HG02870 (cell line): ENCODE results near the gene HECW1.

Experiments
- ATAC-seq: cut with Tn5 transposase; IDR thresholded peaks from one replicate; pipeline ENCODE4 v1.9.1; 2021; ENCODE audit warnings: mild to moderate bottlenecking, moderate library complexity; ENCODE audit not compliant: unreplicated experiment

The HECW1 gene

DNA sequence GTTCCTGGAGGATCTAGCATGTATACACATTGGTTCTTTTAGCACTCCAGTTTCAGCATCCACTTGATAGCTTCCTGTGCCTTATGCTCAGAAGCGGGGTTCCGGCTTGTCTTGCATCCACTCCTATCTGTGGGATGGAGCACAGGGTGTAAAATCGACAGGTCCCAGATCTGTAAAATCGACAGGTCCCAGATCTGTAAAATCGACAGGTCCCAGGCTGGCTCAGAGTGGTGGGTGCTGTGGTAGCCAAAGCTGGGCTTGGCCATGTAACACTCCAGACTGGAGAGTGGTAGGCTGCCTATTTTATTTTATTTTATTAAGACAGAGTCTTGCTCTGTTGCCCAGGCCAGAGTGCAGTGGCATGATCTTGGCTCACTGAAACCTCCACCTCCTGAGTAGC is 30.3 kb downstream of the HECW1 start:
- no peak for ATAC-seq

DNA sequence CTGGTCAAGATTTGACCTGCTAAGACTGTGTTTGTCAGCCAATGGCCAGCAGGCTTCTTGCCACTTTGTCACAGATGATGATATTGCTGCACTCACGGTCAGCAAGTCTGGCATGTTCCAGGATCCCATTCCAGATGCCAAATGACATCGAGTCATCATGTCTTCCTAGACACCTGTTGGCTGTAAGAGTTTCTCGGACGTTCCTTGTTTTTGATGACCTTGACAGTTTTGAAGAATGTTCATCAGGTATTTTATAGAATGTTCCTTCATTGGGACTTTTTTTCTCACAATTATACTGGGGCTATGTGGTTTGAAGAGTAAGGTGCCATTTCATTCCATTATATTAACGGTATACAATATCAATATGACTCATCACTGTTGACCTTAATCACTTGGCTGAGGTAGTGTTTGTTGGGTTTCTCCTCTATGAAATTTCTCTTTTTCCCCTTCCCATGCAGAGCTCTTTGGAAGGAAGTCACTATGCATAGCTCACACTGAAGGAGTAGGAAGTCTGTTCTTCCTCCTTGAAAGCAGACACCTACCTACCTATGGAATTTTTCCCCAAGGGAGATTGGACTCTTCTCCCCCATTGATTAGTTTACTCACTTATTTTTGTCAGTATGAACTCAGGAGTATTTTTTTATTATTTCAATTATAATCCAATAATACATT is 31.6 kb downstream of the HECW1 start:
- no peak for ATAC-seq

DNA sequence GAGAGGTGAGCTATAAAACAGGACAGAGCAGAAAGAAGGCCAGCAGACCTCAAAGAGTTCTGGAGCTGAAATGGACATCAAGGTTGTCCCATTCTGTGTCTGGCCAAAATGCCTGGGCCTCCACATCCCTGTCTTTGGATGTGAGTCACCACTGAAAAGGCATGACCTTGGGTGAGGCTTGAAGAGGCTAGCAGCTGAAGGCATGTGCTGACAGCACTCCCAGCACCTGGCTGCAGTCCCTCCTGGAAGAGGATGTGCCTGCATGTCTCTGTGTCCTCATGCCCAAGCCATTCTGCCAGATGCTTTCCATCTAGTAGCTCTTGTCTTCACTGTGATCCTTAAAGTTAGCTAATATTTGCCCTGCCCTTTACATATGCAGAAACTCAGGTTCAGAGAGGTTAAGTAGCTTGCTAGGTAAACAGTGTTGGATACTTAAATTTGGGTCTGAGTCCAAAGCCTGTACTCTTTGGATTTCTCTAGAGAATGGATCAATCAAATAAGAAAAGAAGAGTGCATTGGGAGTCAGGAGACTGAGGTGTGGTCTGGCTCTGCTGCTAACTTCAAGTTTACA is 35.8 kb downstream of the HECW1 start:
- no peak for ATAC-seq

DNA sequence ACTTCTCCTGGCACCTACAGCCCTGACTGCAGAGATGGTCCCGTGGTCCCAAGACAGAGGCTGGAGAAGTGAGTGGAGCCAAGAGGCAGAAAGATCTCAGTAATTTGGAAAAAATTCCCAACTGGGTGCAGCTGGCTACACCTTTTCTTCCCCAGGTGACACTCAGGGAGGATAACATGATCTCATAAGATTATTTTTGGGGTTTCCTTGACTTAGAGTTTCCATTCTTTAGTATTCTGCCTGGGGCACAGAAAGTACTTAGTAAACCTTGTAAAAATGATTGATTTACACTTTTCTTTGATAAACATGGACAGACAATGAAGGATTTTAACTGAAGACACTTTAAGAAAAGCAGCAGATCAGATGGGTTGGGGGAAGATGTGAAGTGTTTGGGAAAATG is 38.6 kb downstream of the HECW1 start:
- ATAC-seq = no peak

DNA sequence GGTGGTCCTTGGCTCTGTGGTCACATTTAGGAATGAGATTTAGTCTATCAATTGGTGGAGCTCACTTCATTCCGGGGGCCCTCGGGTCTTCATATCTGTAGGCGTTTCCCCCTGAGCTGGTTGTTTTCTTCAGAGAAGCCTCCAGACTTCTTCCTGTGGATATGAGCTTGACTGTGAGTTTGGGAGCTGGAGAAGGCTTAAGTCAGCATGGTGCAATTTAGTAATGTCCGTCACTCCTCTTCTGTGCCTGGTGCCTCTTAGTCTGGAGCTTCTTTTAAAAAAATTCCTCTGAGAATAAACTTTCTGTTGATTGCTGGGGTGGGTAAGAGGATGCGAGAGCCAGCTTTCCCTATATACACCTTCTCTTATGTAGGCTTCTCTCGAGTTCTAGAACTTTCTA is 40.2 kb downstream of the HECW1 start:
- no peak for ATAC-seq

DNA sequence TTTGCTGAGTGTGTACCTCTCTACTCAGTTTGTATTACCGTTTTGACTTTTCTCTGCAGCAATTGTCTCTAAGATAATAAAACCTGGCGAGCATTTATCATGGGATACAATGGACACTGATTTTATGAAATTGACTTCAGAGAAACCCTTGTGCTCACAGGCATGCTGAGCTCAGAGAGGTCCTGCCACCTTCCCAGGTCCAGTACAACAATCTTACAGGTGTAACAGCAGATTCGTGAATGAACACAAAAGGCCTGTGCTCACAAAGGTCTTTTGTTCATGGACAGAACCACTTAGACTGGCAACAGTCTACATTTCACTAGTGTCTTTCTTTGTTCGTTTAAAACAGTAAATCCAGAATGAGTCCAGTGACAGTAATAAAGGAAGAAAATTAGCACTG is 43.2 kb downstream of the HECW1 start:
- no peak for ATAC-seq

DNA sequence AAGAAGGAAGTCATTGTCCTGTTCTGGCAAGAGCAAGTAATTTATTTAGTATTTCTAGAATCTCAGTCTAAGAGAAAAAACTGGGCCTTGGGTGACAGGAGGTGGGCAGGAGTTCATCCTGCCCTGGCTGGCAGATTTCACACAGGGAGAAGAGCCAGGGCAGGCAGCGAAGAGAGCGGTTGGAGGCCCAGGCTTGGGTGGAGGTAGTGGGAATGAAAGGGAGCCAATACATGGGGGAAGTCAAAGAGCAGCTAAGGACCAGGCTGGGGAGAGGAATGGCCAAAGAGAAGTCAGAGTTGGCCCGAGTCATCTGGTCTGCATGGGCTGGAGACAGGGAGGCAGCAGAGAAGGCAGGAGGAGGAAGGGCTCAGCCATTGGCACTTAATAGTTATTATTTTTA is 51.4 kb downstream of the HECW1 start:
- ATAC-seq = no peak

DNA sequence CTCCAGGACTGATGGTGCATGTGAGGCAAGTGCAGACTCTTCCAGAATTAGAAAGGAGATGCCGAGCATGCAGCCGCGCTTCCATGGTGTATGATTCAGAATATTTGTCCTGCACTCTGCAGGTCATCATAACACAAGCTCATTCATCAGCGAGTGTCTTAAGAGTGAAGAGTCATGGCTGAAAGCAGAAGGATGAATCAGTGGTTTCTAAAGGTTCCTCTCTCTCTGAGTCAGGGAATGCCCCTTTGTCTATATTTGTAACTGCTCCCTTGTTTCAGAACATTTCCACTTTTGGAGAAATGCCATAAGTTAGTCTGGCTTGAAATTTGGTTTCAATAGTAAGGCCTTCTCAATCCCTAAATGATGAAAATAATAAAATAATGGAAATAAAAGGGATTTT is 52.3 kb downstream of the HECW1 start:
- ATAC-seq = peak; percentile 98

DNA sequence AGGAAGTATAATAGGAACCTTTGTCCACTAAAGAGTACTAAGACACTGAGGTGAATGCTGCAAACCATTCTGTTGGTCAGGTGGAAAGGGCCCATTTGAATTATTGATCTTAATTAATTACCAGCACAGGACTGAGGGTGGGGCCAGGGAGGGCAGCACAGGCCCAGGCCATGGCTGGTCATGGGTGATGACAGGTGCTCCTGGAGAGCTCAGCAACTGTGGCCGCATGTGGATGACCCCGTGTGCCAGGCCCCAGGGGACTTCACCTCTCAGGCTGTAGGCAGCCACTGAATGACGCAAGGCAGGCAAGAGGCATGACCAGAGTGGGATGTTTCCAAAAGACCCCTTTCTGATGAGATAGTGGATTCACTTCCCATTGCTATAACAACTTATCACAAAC is 54.2 kb downstream of the HECW1 start:
- ATAC-seq = no peak

DNA sequence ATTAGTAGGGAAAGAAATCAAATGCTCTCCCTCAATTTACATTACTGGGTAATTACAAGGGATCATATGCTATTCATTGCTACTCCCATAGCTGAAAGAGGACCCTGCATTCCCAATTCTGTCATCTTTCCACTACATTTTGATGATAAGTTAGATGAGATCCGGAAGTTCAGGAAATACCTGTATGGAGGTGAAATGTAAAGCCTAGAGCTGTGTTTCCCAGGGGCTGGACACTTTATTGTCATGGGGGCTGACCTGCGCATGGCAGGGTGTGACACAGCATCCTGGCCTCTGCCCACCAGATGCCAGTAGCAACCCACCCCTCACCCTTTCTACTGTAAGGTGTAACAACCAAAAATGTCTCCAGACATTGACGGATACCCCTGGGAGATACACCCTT is 56.6 kb downstream of the HECW1 start:
- ATAC-seq = no peak

DNA sequence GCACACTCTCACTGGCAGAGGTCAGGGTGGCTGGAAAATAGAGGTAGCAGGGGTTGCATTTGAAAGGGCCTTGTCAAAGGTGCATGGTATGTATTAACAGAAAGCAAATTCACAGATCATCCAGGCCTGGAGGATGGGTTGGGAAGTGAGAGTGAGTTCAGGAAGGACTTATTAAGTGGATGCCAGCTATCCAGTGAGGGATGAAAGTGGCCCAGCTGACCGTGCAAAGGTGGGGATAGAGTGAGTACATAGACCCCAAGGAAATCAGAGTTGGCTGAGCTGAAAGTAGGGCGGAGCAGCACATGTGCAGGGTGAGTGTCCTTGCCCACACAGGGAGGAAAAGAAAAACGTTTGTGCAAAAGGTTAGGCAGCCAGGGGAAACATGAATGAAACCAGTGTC is 58.1 kb downstream of the HECW1 start:
- no peak for ATAC-seq

DNA sequence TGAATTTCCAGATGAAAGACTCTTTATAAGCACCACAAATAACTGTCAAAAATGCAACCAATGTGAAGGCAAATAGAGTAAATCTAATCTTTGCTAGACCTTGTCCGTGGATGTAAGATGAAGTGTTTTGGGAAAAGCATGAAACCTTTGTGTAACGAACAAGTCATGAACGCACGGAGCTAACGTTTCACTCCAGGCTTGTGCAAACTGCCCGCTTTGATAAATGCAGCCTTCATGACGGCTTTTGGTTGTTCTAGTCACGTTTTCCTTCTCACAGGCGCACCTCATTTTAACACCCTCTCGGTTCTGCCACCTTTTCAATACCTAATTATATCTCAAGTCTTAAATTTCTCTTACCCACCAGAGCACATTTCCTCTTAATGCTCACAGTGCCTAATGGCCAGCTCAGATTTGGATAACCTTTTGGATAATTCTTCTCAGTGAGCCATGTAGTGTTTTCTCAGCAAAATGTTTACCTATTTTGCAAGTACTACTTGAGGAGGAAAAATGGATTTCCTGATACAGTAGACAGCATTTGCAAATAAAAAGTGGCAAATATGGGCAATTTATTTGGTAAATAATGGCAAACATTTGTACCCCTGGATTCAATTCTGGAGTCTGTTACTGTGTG is 63.2 kb downstream of the HECW1 start:
- ATAC-seq = no peak

DNA sequence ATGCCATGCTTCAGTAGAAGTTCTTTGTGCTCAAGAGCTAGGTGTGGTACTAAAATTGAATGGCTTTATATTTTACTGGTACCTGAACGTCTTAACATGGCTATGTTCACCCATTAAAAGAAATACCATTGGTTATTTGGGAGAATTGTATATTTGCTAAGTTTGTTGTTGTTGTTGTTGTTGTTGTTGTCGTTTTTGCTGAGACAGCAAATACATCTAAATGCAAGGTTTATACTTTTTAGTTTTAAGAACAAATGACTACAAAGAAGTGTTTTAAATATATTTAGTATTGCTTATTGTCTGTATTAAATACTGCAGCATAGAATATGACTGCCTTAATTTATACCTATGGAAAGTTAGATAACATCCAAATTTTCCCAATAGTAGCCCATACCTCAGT is 66.9 kb downstream of the HECW1 start:
- ATAC-seq = no peak

DNA sequence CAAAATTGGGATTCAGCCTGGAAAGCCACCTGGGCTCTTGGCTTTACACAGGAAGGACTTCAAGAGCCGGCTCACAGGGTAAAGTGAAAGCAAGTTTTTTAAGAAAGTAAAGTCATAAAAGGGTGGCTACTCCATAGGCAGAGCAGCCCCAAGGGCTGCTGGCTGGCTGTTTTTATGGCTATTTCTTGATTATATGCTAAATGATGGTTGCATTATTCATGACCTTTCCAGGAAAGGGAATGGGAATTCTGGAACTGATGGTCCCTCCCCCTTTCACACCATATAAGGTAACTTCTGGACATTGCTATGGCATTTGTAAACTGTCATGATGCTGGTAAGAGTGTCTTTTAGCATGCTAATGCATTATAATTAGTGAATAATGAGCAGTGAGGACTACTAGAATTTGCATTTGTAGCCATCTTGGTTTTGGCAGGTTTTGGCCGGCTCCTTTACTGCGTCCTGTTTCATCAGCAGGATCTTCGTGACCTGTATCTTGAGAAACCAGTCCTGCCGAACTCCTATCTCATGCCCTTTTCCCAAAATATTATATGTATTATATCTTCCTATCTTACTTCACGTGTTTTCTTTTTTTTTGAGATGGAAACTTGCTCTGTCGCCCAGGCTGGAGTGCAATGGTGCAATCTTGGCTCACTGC is 80.5 kb downstream of the HECW1 start:
- no peak for ATAC-seq

DNA sequence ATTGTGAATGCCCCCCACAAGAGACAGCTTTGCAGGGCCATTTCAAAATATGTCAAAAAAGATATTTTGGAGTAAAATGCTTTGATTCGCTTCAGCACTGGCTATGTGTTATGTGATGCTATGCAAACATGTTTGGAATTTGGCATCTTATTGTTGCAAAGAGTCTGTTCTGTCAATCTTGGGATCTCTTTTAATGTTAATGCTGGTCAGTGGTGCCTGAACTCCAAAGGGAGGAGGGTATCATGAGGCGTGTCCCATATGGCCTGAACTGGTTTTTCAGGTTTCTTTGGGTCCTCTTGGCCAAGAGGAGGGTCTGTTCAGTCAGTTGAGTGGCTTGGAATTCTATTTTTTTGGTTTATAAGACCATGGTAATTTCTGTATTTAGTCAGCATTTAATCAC is 81.4 kb downstream of the HECW1 start:
- no peak for ATAC-seq

DNA sequence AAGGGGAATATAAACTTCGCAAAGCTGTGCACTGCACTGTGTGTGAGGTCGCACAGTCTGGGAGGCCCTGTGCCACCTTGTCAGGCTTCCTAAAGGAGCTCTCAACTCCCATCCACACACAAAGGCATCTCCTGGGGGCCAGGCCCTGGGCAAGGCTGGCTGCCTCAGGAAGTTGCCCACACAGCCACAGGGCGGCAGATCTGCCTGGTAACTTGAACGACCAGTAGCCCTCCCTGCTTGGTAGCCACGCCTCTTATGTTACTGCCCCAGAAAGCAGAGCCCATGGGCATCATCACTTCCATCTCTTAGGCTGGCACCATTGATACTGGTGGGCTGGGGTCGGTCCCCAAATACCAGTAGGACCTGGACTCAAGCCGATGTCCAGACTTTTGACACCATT is 82.8 kb downstream of the HECW1 start:
- no peak for ATAC-seq

DNA sequence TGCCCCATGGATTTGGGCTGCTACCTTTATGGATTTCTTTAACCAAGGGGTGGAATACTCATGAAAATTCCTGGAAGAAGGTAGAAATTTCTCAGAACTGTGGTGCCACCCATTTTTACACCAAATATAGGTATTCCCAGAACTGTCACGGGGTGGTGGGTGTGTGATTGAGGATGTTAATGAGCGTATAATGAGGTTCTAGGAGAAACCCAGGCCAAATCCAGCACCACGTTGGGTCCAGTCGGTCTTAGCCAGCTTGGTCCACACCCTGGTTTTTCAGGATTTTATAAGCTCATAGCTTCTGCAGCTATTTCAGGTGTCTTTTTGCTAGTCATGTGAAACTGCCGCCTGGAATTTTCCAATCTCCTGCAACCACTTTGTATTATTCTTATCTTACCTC is 83.3 kb downstream of the HECW1 start:
- ATAC-seq = no peak

DNA sequence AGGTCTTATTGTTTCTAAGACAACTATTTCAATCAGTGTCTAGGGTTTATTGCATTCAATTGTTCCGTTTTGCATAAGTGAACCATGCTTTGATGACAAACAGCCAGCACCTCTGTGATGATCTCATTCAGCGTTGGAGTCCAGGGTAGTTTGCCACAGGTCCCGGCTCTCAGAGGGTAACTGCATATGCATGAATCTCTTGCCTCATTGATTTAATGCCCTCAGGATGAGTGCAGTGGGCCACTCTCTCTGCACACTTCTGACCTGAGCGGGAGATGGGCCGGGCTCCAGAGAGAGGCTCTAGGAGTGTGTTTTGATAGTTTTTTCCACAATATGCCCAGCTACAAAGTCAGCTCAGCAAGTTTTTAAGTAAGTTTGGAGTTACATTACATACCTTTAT is 83.9 kb downstream of the HECW1 start:
- ATAC-seq = no peak

DNA sequence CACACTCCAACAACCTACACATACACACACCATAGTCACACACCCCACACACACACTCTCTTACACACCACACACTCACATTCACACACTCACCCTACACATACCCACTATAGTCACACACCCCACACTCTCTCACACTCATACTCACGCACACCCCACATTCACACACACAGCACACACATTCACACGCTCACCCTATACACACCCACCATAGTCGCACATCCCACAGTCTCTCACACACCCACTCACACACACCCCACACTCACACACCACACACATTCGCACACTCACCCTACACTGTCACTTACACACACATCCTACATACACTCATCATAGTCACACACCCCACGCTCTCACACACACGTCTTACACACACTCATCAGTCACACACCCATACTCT is 85.6 kb downstream of the HECW1 start:
- no peak for ATAC-seq

DNA sequence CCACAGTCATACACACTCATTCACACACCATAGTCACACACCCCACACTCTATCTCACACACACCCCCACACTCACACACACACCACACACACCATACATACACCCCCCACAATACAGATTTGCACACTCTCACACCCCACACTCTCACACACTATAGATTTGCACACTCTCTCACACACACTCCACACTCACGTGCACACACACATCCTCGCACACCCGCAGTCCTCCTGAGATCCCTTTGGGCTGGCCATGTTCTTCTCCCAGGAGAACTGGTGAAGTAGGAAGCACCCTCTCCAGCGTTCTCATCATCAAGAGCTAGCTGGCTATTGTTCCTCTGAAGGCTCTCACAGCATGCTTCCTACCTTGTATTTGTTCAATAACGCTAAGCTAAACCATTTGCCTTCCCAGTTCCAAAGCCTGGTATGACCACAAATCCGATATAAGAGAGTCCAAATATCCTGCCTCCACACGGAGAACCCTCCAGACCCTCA is 86.2 kb downstream of the HECW1 start:
- ATAC-seq = no peak

DNA sequence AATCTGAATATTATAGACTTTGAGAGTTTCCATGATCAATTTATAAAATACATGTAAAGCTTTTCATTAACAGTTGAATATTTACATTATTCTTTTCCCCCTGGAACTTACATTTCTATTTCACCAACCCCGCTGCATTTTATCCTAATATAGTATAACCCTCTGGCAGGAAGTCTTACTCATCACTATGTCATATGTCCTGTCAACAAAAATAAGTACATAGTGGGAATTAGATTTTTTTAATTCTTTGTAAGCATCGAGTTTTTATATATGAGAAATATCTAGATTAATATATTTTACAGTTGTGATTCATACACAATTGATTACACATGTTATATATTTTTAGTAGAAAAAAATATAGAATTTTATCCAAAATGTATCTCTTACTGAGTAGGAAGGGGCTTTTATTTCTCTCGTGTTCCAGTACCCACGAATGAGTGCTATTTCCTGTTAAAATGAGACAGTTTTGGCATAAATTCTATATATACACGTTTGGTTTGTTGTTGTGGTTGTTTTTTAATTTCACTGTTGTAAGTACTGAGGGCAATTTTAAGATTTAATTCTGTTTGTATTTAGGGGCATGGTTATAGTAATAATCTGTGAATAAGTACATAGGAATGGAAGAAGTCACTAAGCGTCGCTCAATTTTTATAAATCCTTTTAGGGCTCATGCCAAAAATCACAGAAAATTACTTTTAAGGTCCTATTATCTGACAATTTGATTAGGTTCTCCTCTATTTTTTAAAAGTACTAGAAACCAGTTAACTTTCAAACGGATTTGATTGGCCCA is 87.1 kb downstream of the HECW1 start:
- no peak for ATAC-seq
